Fibroblast of skin of back (primary cell): ENCODE measurements around the gene TBC1D2.
A peak's percentile ranks its signal among the peaks of the same experiment; 100 is the strongest.
"Not testable (repeated sequence)": the region's sequence is repeated elsewhere in the genome, so short reads cannot be mapped to it uniquely, and the experiment has no call there.

Experiments
- DNase-seq: peaks from one replicate; pipeline ENCODE4 v3.0.0-alpha.2; 2013

The TBC1D2 gene

GRCh38 chr9:98185611-98186171, 69.8 kb downstream of the TBC1D2 start:
- DNase-seq = no peak

- DNase-seq = no peak
Observed at GRCh38 chr9:98185021-98185567, 70.4 kb downstream of the TBC1D2 start.

- no peak for DNase-seq
Observed at GRCh38 chr9:98184326-98184725, 71.1 kb downstream of the TBC1D2 start.

- no peak for DNase-seq
Observed at GRCh38 chr9:98182889-98183599, 72.4 kb downstream of the TBC1D2 start.

GRCh38 chr9:98182069-98182820, 73.2 kb downstream of the TBC1D2 start:
- DNase-seq = no peak

GRCh38 chr9:98181746-98182068, 73.7 kb downstream of the TBC1D2 start:
- no peak for DNase-seq

- DNase-seq = no peak
Observed at GRCh38 chr9:98180996-98181395, 74.5 kb downstream of the TBC1D2 start.

- DNase-seq = no peak
Observed at GRCh38 chr9:98178874-98179850, 76.3 kb downstream of the TBC1D2 start.

GRCh38 chr9:98176391-98177259, 78.8 kb downstream of the TBC1D2 start:
- no peak for DNase-seq

- no peak for DNase-seq
Observed at GRCh38 chr9:98175762-98176161, 79.7 kb downstream of the TBC1D2 start.

- no peak for DNase-seq
Observed at GRCh38 chr9:98175028-98175569, 80.3 kb downstream of the TBC1D2 start.

- not testable (repeated sequence) for DNase-seq
Observed at GRCh38 chr9:98174502-98174918, 80.9 kb downstream of the TBC1D2 start.

GRCh38 chr9:98173181-98173580, 82.3 kb downstream of the TBC1D2 start:
- DNase-seq = no peak

GRCh38 chr9:98172604-98173003, 82.8 kb downstream of the TBC1D2 start:
- no peak for DNase-seq

GRCh38 chr9:98171176-98171925, 84.1 kb downstream of the TBC1D2 start:
- no peak for DNase-seq

- peak; percentile 18 for DNase-seq
Observed at GRCh38 chr9:98168941-98169488, 86.4 kb downstream of the TBC1D2 start.

- no peak for DNase-seq
Observed at GRCh38 chr9:98168153-98168780, 87.2 kb downstream of the TBC1D2 start.

- no peak for DNase-seq
Observed at GRCh38 chr9:98164912-98165311, 90.5 kb downstream of the TBC1D2 start.

GRCh38 chr9:98162613-98163012, 92.8 kb downstream of the TBC1D2 start:
- no peak for DNase-seq
